H9 (cell line): ENCODE data around the gene FARSA. TPM values are rescaled to one million over a fixed set of nuclear protein-coding genes. Genes with fewer than 3 reads are reported as not detected.

Experiments
- DNase-seq: peaks from one replicate; pipeline ENCODE4 v3.0.0-alpha.2; 2017
- H2AFZ ChIP-seq: one replicate; pipeline ENCODE4 v1.6.1; 2013; ENCODE audit warnings: mild to moderate bottlenecking, low read length, control low read depth, moderate library complexity
- H2AK5ac ChIP-seq: 2 replicates; pipeline ENCODE4 v1.6.1; 2013; ENCODE audit warnings: low read length, control low read depth, mixed read lengths; ENCODE audit not compliant: insufficient read length
- H2BK120ac ChIP-seq: one replicate; pipeline ENCODE4 v1.6.1; 2013; ENCODE audit warnings: low read depth, mild to moderate bottlenecking, low read length, control low read depth, inconsistent platforms; ENCODE audit not compliant: poor library complexity, severe bottlenecking
- H2BK12ac ChIP-seq: 2 replicates; pipeline ENCODE4 v1.6.1; 2013; ENCODE audit warnings: low read length, control low read depth, mixed read lengths, low read depth; ENCODE audit not compliant: insufficient read length
- H2BK15ac ChIP-seq: 2 replicates; pipeline ENCODE4 v1.6.1; 2013; ENCODE audit warnings: low read depth, low read length, control low read depth
- H2BK20ac ChIP-seq: one replicate; pipeline ENCODE4 v1.6.1; 2013; ENCODE audit warnings: low read depth, mild to moderate bottlenecking, low read length, control low read depth, inconsistent platforms; ENCODE audit not compliant: poor library complexity, severe bottlenecking
- H2BK5ac ChIP-seq: 2 replicates; pipeline ENCODE4 v1.6.1; 2013; ENCODE audit warnings: low read length, control low read depth, mixed read lengths; ENCODE audit not compliant: insufficient read length
- H3K14ac ChIP-seq: 2 replicates; pipeline ENCODE4 v1.6.1; 2013; ENCODE audit warnings: low read length, control low read depth; ENCODE audit not compliant: insufficient read depth
- H3K18ac ChIP-seq: 2 replicates; pipeline ENCODE4 v1.6.1; 2013; ENCODE audit warnings: low read depth, mild to moderate bottlenecking, mixed read lengths, low read length, control low read depth; ENCODE audit not compliant: insufficient read length
- H3K23ac ChIP-seq: 2 replicates; pipeline ENCODE4 v1.6.1; 2013; ENCODE audit warnings: low read length, control low read depth, mixed read lengths, low read depth; ENCODE audit not compliant: insufficient read length
- H3K23me2 ChIP-seq: 2 replicates; pipeline ENCODE4 v1.6.1; 2013; ENCODE audit warnings: low read depth, mild to moderate bottlenecking, mixed read lengths, low read length, control low read depth; ENCODE audit not compliant: insufficient read length, poor library complexity, severe bottlenecking
- H3K27ac ChIP-seq: 2 replicates; pipeline ENCODE4 v1.5.1; 2013; ENCODE audit warnings: low read length, control low read depth, mixed read lengths, low read depth; ENCODE audit not compliant: insufficient read length
- H3K27me3 ChIP-seq: 2 replicates; pipeline ENCODE4 v1.6.1; 2013; ENCODE audit warnings: low read length, control low read depth, inconsistent platforms; ENCODE audit not compliant: insufficient read depth
- H3K4ac ChIP-seq: 2 replicates; pipeline ENCODE4 v1.6.1; 2013; ENCODE audit warnings: low read depth, mild to moderate bottlenecking, control low read depth, inconsistent platforms, low read length, moderate library complexity
- H3K4me1 ChIP-seq: 2 replicates; pipeline ENCODE4 v1.6.1; 2013; ENCODE audit warnings: low read length, control low read depth, inconsistent platforms; ENCODE audit not compliant: insufficient read depth
- H3K4me2 ChIP-seq: 2 replicates; pipeline ENCODE4 v1.6.1; 2013; ENCODE audit warnings: low read length, control low read depth, mixed read lengths; ENCODE audit not compliant: insufficient read length, insufficient read depth
- H3K56ac ChIP-seq: 2 replicates; pipeline ENCODE4 v1.6.1; 2013; ENCODE audit warnings: low read depth, mild to moderate bottlenecking, mixed read lengths, low read length, control low read depth; ENCODE audit not compliant: insufficient read length
- H3K79me1 ChIP-seq: 2 replicates; pipeline ENCODE4 v1.6.1; 2013; ENCODE audit warnings: low read depth, mild to moderate bottlenecking, moderate library complexity, low read length, control low read depth, inconsistent platforms; ENCODE audit not compliant: insufficient read depth, poor library complexity, severe bottlenecking
- H3K79me2 ChIP-seq: 2 replicates; pipeline ENCODE4 v1.6.1; 2013; ENCODE audit warnings: low read length, control low read depth, inconsistent platforms; ENCODE audit not compliant: insufficient read depth
- H3K9ac ChIP-seq: 2 replicates; pipeline ENCODE4 v1.6.1; 2013; ENCODE audit warnings: low read length, control low read depth, mixed read lengths; ENCODE audit not compliant: insufficient read length; ENCODE audit errors: extremely low read depth
- H3K9me3 ChIP-seq: one replicate; pipeline ENCODE4 v1.6.1; 2013; ENCODE audit warnings: low read depth, low read length, inconsistent platforms; ENCODE audit not compliant: control insufficient read depth
- H3T11ph ChIP-seq: one replicate; pipeline ENCODE4 v1.6.1; 2013; ENCODE audit warnings: mild to moderate bottlenecking, low read length, control low read depth, inconsistent platforms
- H4K20me1 ChIP-seq: one replicate; pipeline ENCODE4 v1.6.1; 2013; ENCODE audit not compliant: control insufficient read depth, insufficient read length, insufficient read depth
- H4K5ac ChIP-seq: 2 replicates; pipeline ENCODE4 v1.6.1; 2013; ENCODE audit warnings: low read depth, mild to moderate bottlenecking, mixed read lengths, low read length, control low read depth; ENCODE audit not compliant: insufficient read length
- H4K8ac ChIP-seq: replicated peaks from 2 replicates; pipeline ENCODE4 v1.6.1; 2013; ENCODE audit warnings: low read length, control low read depth, mixed read lengths, low read depth; ENCODE audit not compliant: insufficient read length
- H4K91ac ChIP-seq: 2 replicates; pipeline ENCODE4 v1.6.1; 2013; ENCODE audit warnings: low read depth, mild to moderate bottlenecking, moderate library complexity, mixed read lengths, low read length, control low read depth; ENCODE audit not compliant: insufficient read length
- H3K27ac Mint-ChIP-seq, 3 experiments: 2 replicates in 2 of 3; 3 replicates in 1 of 3; pipeline ENCODE4 v1.8.0; 2020 to 2021; ENCODE audit warnings: mixed read lengths in 3 of 3, mild to moderate bottlenecking in 1 of 3, moderate library complexity in 1 of 3
- H3K27me3 Mint-ChIP-seq: 2 replicates; pipeline ENCODE4 v1.8.0; 2021; ENCODE audit warnings: low read depth, mild to moderate bottlenecking, moderate library complexity, mixed read lengths
- H3K36me3 Mint-ChIP-seq, 3 experiments: 2 replicates in 2 of 3; 3 replicates in 1 of 3; pipeline ENCODE4 v1.8.0; 2020 to 2021; ENCODE audit warnings: low read depth in 3 of 3, mixed read lengths in 3 of 3; ENCODE audit not compliant: insufficient read depth in 1 of 3
- H3K4me1 Mint-ChIP-seq, 2 experiments: 2 replicates each; pipeline ENCODE4 v1.8.0; 2020; ENCODE audit warnings: mixed read lengths in 2 of 2
- H3K4me3 Mint-ChIP-seq, 2 experiments: 2 replicates in 1 of 2; 3 replicates in 1 of 2; pipeline ENCODE4 v1.8.0; 2020 to 2021; ENCODE audit warnings: mild to moderate bottlenecking in 2 of 2, mixed read lengths in 2 of 2, moderate library complexity in 1 of 2
- H3K9me3 Mint-ChIP-seq, 2 experiments: 2 replicates in 1 of 2; 3 replicates in 1 of 2; pipeline ENCODE4 v1.8.0; 2020; ENCODE audit warnings: mild to moderate bottlenecking in 2 of 2, mixed read lengths in 2 of 2, moderate library complexity in 1 of 2
- CTCF ChIP-seq: fragments of 200-600 bp; sonication (generic); conservative IDR thresholded peaks from 3 replicates; pipeline ENCODE4 v1.8.0; 2021; ENCODE audit warnings: antibody characterized with exemption, mild to moderate bottlenecking
- WGBS: extraction: QIAGEN DNeasy Blood & Tissue Kit; methylation state at CpG from one replicate; pipeline ENCODE4 v1.1.7; 2013; ENCODE audit warnings: missing lambda C conversion rate, low lambda C conversion rate, mixed read lengths; ENCODE audit not compliant: insufficient read length; ENCODE audit errors: extremely low coverage; 5-methylcytosine and 5-hydroxymethylcytosine counted together
- total RNA-seq: library from RNA; stranded (reverse); gene quantifications from 2 replicates; pipeline ENCODE4 v1.2.1, GENCODE V29; 2021

FARSA gene
- total RNA-seq, 1 experiment from 2014 or later, result 110 TPM

- Mint-ChIP-seq H3K36me3 (peaks cover 40 to 55% (median 45%) of the 10 kb centered on the region in 3 experiments), H3K27me3 (no peaks in the 10 kb centered on the region), H3K4me3 (no peak overlapping the region), H3K4me1 (no peaks in the 10 kb centered on the region), H3K27ac (no peak overlapping the region), H3K9me3 (peaks cover 5 to 11% of the 10 kb centered on the region in 2 experiments; a peak in 4 of 5 replicates)
- Histone ChIP-seq H3T11ph (no peak overlapping the region), H2AFZ (no peak overlapping the region), H2BK120ac (no peak overlapping the region), H3K27me3 (no peaks in the 10 kb centered on the region), H3K18ac (no peak overlapping the region), H3K9me3 (no peaks in the 10 kb centered on the region), H4K91ac (no peak overlapping the region), H3K9ac (no peak overlapping the region), H2BK5ac (no peak overlapping the region), H3K23ac (no peak overlapping the region), H3K4me1 (no peaks in the 10 kb centered on the region), H3K56ac (no peak overlapping the region), H4K20me1 (no peaks in the 10 kb centered on the region), H4K5ac (no peak overlapping the region), H3K27ac (no peak overlapping the region), H2AK5ac (no peak overlapping the region), H3K4me2 (no peak overlapping the region), H2BK12ac (no peak overlapping the region), H3K79me1 (no peaks in the 10 kb centered on the region), H3K4ac (no peak overlapping the region), H3K79me2 (no peaks in the 10 kb centered on the region), H2BK20ac (no peak overlapping the region), H3K14ac (no peak overlapping the region), H3K23me2 (no peaks in the 10 kb centered on the region), H4K8ac (no peak overlapping the region), H2BK15ac (no peak overlapping the region)
- TF ChIP-seq CTCF, result no peak
- DNase-seq, result no peak
- WGBS, result no CpG with 5 or more reads among the region's 86 CpGs
Observed at GRCh38 chr19:12873891-12874745, 59.4 kb downstream of the FARSA start.
